ENCODE measurements around the gene MMS22L.

GRCh38 chr6:97316978-97317377 lies 34.0 kb upstream of the MMS22L start:
- TF ChIP-seq REST (IDR thresholded peaks at IDR 0.05; ENCODE audit: insufficient replicate concordance, low read depth) (no peak), CTCF (IDR thresholded peaks at IDR 0.05; ENCODE audit: insufficient read depth, low read length) (no peak), SPI1 (IDR thresholded peaks at IDR 0.05; ENCODE audit: borderline replicate concordance, low read depth) (no peak), GABPA (IDR thresholded peaks at IDR 0.05; ENCODE audit: low read depth) (no peak)

Data from HL-60 (cell line).